GM12891 (cell line): ENCODE data around the gene MYO19.

Experiments used
- POLR2A ChIP-seq: IDR thresholded peaks from 2 replicates; pipeline ENCODE4 v1.6.1; 2011; ENCODE audit warnings: low read depth, low read length, control low read depth
- POLR2AphosphoS5 ChIP-seq: IDR thresholded peaks from 2 replicates; pipeline ENCODE4 v1.6.1; 2011; ENCODE audit warnings: low read depth, low read length, control low read depth

DNA sequence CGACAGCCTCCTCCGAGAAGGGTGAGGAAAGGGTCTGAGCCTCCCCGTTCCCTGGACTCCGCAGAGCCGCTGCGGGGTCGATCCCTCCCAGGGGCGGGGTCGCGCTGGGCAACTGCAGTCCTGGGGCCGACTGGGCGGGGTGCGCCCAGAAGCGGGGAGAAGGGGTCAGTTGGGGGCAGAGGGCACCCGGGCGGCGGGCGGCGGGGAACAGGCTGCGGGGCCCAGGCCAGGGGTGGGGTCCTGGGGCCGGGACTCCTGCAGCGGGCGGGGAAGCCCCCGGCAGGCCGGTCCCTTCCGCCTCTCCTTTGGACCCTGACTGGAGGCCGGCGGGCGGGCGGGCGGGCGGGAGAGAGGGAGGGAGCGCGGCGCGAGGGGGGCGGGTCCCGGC is 10.4 kb upstream of the MYO19 start:
- TF ChIP-seq POLR2A (peak; percentile 90), POLR2AphosphoS5 (peak; percentile 89)
